GOT3 (cell line): ENCODE results near the gene TMEM30A.
A peak's percentile ranks its signal among the peaks of the same experiment; 100 is the strongest.

Experiments used
- DNase-seq: peaks from one replicate; lab custom pipeline; 2025; ENCODE audit warnings: mixed read lengths; lab: John Stamatoyannopoulos, UW

Gene TMEM30A

DNA sequence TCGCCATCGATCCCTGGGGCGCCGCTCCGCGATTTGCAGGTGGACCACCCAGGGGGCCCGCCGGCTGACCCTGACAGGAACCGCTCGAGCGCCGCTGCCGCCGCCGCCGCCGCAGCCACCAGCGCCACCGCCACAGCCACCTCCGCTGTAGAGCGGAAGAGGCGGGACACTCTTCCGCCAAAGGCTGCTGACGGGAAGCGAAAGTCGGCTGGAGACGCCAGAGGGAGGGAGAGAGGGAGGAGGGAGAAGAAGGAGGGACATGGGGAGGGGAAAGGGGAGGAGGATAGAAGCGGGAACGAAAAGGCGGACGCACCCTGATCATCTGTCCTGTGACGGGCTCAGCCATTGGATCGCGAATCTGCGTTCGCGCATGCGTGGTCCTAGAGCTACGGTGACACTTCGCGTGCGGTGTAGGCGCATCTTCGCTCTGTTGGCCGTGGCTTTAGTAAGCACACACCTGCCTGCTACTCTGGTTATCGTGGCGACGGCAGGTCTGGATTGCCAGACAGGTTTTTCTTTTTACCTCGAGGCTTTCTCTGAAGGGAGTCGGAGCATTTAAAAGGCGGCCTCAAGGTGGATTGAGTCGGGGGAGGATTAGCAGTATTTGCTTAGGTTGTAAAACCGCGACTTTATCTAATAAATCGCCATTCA lies at the start of gene TMEM30A:
Gene TMEM30A (minus strand): TSS at position 161 of the 651 bp plus-strand sequence. CDS start 154 bp downstream, at position 7.
- peak; percentile 84 for DNase-seq

DNA sequence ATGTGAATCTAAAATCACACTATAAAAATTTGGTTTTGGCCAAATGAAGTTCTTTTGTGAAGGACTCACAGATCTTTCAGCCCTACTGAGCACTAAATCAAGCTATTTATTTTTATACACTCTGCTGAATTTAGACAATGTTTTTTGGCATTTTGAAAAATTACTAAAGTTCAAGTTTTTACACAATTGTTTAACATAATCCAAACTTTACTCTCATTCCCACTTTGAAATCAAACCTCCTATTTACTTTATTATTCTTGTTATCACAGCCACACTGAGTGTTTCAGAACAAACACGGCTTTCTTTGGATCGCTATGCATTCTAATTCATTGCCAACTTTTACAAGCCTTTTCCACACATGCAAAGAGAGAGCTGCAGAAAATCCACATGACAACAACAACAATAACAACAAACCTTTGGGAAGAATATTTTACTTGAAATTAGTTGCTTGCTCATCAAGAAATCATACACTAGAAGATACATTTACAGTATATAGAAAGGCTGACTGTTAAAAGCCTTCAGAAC lies 49.1 kb upstream of the TMEM30A start:
- DNase-seq, result no peak

DNA sequence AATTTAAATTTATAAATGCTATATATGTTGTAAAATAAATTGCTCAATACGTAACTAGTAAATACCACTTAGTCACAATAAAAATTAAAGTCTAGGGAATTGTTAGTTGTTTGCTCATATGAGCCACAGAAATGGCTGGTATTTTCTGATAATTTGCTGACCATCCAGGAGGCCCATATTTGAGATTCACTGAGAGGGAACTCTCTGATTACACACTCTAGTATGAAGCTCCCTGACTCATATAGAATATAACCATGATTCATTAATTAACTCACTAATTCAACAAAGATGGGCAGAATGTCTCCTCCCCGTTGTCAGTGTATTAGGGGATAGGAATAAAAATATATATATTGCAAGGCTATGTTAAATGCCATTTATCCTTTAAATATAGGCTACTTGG lies 46.6 kb upstream of the TMEM30A start:
- no peak for DNase-seq

DNA sequence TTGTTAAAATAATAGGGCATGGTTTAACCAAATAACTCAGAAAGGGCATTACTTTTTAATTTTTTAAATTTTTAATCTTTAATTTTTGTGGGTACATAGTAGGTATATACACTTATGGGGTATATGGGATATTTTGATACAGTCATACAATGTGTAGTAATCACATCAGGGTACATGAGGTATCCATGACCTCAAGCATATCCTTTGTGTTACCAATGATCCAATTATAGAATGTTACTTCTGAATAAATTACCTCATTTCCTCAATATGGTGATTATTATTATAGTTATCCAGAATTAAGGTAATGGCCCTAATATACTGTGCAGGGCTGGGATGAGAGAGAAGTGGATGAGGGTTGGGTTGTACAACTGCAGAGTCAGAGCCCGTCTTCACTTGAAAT lies 45.1 kb upstream of the TMEM30A start:
- no peak for DNase-seq

DNA sequence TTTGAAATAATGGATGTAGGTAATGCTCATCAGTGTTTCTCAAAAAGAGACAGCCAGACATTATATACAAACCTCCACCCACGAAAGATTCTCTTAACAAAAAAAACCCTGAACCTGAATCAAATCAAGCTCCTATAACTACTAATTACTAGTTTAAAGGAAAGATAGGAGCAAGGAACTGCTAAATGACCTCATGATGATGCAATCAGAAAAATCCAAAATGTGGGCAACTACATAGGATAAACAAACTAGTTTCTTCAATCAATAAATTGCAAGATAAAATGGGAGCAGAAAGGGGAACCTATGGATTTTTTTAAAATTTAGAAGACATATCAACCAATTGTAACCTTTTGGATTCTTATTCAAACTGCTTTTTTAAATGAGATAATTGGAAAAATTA lies 43.2 kb upstream of the TMEM30A start:
- DNase-seq, result no peak

DNA sequence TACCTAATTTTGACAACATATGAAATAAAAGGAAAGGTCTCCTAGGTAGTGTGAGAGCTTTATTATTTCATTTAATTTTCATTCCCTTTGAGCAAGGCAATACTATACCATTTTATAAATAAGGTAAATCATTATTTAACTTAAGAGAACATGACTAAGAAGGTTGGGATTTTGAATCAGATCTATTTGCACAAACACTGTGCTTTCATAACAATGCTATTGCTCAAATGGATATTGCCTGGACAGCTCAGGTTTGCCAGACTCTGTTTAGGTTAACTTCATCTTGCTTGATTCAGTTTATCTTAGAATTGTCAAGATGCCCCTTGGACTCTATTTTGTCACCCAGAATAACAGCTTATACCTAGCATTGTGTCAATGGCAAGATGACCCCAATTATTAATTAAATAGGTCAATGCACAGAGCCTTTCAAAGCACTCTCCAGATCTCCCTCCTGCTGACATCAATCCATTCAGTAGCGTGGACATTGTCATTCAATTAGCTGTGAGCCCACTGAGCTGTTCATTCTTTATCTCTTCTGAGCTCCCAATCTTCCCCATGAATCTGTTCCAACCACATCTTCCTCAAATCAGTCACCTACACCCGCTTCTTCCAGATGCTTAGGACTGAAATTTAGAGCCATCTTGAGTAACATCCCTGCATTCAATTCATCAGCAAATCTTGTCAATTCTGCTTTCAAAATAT lies 42.1 kb upstream of the TMEM30A start:
- no peak for DNase-seq

DNA sequence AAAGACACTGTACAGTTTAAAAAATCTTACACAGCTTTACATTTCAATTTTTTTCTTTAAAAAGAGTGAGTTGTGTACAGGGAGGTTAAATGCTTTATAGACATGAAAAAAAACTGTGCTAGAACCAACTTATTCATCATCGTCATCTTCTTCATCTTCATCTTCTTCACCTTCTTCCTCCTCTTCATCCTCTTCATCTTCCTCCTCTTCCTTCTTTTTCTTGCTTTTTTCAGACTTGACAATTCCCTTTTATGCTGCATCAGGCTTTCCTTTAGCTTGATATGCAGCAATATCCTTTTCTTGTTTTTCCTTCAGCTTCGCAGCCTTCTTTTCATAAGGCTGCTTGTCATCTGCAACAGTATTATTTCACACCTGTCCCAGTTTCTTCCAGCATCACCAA lies 34.3 kb upstream of the TMEM30A start:
- DNase-seq, result no peak

DNA sequence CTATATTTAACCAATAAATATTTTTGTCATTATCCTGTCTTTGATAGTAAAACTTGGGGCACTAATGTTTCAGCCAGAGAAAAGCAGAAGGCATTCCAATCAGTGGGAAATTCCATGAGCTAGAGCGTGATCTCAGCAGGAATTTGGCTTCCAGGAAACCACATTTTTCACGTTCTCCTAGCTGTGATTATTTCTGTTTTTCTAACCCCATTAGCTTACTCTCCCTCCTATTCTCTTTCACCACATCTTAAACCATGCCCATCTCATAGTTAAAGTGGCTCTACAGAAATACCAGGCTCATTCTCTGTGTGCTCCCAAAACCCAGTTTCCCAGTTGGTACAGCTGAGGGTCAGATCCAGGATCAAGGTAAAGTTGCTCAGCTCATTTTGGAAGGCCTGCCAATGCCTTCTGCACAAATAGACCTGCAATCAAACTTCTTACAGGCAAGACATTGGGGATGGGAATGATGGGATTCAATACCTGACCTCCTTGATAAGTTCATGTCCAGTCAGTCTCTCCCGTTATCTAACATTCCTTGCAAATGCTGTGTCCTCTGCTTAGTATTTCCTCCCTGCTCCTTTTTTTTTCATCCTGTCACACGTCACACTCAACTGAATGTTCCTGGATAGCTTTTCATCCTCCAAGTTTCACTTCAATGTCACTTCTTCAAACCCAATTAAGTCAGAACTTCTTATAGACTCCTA lies 33.1 kb upstream of the TMEM30A start:
- DNase-seq, result no peak

DNA sequence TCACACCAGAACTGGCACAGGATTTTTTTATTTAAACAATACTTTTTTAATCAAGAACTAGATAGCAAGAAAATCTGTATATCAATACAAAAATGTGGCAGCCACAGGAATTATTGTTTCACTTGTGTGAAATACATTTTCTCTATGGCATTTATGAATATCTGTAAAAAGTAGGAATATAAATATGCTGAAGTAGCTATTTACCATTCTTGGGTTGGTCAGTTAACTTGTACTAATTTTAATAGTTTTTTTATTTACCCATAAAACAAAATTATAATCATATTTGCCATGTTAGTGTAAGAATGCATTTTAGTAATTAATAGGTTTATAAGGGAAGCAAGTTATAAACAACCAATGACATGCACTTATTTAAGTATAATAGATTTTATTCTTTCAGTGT lies 31.4 kb upstream of the TMEM30A start:
- DNase-seq, result no peak

DNA sequence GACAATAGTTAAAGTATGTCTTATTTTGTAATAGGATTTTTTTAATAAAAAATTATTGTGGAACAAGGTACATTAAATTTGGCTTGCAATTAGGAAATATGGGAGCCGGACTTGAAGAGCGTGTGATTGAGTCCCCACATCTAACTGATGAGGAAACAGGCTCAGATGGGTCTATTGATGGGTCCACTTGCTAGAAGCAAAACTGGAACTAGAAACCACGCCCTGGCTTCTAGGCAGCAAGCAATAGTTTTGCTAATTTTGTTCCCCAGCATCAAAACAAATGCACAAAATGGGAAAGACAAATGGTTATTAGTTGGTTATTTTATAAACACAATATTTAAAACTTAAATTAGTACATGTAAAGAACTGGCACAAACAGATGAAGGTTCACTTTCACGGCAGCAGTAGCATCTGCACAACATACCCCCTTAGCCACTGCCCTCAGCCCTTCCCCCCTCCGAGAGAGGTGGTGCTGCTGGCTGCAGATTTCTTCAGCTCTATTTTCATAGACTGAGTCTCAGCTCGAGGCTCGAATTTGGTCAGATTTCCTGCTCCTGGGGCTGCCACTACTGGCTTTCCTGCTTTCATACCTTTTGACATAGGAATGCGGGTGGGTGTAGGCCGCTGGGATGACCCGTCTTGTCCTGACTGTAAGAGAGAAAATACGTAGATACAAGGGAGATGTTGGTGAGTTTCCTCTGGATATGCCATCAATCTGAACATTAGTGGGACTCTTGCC lies 23.8 kb upstream of the TMEM30A start:
- DNase-seq, result no peak

DNA sequence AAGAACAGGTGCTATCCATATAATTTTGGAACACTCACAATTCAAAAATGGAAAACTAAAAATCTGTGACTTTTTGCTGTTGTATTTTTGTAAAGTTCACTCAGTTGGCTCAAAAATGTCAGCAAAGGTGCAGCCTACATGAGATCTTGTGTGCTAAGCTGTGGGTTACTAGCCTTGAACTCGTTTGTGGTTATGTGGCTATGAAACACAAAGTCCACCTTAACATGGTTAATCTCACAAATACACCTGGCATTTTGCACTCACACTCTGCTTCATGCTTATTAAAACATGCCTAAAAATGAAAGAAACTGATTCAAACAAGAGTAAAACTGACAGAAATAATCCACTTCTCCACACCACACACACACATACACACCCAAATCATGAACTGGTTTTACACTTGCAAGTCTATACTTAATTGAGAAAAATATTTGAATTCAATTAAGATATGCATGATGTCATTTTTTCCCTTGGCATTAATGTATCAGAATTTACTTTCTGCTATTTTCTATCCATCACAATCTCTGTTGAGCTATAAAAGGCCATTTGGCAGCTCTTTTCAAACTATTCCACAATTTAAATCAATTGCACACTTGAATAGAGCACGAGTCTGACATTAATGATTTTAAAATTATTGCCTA lies 22.9 kb upstream of the TMEM30A start:
- no peak for DNase-seq

DNA sequence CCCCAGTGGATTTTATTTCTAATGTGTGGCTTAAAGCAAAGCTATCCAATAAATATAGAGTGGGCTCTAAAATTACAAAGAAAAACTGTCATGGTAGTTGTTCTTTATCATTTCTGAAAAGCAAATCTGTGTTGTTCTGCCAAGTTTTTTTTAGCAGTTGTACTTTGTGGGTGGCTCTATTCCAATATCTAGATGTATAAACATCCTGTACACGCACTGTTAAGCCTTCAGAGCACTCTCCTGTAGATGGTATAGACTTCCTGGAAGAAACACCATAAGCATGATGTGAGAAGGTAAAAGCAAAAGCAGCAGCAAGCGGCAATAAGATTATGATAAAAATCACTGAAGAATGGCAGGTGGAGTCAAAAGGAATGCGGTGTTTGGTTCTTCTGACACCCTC lies 21.5 kb upstream of the TMEM30A start:
- DNase-seq, result no peak

DNA sequence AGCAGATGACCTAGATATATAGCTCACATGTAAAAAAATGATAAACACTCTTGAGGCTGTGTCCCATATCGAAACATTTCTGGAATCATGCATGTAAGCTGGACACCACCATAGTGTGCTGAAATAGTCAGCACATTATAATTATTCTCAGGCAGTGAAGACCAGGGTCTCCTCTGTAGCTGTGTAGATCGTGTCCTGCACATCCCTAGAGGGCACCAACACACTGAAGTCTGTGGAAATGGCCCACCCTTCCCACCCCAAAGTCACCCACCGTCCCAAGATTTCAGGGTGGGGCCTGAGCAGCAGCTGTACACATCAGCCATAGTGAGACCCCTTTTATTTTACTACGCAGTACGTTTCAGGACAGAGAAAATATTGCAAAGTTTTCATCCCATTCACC lies 21.0 kb upstream of the TMEM30A start:
- no peak for DNase-seq

DNA sequence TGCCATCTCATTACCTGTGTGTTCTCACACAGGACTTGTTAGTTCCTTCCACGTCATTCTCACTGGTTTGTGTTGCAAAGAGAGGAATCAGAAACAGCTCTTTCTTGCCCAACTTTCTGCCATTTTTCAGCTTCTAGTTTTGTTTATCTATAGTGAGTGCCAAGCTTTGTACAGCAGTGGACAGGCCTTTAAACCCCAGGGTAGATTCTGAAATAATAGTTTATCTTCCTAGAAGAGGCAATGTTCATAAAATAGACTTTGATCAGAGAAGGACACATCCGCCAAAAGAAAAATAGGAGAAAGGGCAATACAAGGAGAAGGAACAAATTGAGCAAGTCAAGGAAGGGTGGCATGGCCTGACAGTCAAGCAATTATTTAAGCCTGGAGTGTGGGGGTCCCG lies 17.7 kb upstream of the TMEM30A start:
- DNase-seq, result no peak

DNA sequence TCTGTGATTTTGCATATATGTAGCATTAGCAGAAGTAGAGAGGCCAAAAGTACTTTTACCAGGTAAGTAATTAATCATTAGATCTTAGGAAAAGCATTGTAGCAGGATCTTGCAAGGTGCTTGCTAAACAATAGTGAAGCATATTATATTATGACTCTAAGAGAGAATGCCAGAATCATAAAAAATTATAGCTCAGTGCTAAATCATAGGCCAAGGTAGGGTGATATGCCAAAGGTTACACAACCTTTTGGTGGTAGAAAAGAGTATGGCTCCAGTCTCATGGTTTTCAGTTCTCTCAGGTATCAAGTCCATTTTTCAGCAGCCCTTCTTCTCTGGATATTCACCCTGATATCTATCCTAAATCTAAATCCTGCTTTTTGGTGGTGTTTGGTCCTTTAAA lies 16.9 kb upstream of the TMEM30A start:
- no peak for DNase-seq

DNA sequence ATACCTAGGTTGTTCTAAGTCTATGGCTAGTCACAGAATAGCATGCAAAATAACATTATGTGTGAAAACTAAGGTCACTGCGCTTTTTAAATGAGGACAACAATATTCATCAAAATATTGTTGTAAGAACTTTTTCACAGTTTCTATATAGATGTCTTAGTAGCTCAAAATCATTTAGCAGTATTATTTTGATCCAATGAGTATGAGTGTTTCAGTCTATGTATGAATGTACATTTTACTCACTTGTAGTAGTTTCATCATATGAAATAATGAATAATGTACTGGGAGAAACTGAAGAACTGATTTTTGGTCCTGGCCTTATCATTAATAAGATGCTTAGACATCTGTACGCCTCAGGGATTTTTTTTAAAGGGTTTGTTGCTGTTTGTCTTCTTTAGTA lies 16.5 kb upstream of the TMEM30A start:
- no peak for DNase-seq

DNA sequence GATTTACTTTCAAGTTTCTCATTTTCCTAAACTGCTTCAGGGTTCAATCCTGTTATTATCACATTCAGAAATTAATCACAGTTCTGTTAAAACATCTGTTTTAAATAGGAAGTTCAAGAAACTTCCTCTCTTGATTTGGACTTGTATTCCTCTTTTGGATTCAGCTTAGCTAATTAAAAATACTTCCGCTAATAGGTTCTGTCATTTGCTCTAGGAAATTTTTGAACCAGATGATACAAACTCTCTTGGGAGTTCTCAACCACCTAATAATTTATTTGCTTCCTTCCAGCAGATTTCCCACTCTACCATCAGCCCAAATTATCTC lies 15.9 kb upstream of the TMEM30A start:
- no peak for DNase-seq

DNA sequence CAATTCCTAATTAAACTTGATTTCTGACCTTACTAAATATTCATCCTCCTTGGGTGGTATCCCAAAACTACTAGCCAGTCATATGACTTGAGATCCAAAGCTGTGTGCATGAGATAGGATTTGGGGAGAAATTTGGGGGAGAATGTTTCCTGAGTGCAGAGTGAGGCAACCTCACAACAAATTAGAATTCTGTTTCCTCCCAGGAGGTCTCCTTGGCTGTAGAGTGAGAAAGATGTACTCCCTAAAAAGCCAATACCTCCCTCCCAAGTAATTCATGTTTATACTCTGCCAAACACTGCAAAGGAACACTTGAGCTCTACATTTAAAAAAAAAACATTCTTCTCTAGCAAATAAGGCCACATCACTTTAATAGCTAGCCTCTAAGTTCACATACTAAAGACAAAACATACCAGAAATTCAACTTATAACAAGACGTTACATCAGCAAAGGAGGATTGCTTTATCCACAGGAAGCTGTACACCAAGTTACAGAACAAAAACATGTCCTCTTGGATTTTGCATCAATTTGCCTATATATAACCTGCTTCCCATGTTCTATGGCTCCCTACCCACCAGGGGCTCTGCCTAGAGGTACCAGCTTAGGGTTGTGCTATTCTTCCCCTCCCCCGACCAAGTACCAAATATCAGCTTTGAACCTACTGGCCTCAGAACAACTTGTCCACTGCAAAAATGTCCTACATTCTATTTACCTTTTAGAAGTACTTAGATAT lies 15.4 kb upstream of the TMEM30A start:
- no peak for DNase-seq

DNA sequence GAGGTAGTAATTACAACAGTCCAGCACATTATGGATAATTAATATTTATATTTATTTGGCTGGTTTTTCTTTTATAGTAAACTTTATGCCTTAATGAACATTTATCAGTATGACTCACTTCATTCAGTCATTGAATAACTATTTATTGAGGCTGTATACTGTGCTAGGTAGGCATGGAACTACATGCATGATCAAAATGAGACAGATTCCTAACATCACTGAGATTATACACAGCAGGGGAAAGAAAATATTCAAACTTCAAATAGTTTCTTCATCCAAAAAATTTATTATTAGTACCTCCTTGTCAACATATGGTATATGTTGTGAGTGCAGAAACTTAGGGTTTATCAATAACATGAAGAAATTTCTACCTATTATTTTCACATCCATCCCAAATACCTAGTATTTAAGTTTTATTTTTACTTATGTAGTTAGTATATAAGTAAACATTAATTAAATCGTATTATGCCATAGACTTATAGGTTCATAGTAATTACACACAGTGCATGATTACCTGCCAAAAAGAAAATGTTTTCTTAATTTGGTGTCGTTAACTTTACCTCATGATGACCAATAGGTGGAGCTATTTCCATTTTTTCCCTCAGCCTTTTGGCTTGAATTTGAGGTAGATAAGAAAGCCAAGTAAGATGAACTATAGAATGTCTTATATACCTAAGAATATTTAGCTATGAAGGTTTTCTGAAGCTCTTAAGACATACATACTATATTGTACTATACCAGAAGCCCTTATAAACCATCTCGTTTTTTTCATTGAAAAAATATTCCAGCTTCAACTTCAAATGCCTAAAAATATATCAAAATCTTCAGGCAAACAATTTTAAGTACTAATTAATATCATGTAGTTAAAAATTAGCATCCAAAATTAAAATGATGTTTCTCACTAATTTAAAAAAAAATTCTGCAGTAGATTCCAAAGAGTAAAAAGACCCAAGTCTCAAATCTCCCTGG lies 12.5 kb upstream of the TMEM30A start:
- no peak for DNase-seq

DNA sequence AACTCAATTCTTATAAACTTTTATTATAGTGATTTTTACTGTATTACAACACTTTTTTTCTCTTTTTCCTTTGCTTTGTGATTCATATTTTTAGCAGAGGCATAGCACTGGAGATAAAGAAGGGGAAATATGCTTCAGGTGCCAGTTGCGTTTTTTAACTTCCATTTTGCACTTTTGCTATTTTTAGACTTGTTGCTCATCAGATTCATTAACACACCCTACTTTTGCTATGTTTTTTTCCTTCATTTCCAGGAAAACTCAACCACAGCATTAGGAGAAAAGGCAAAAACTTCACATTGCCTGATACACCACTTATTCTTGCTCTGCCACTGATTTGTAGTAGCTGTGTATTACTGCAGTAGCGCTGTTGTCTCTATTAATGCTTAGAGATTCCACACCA lies 8.0 kb upstream of the TMEM30A start:
- DNase-seq, result no peak
